ENCODE data around the gene SIGLEC5.

SIGLEC5 gene

DNA sequence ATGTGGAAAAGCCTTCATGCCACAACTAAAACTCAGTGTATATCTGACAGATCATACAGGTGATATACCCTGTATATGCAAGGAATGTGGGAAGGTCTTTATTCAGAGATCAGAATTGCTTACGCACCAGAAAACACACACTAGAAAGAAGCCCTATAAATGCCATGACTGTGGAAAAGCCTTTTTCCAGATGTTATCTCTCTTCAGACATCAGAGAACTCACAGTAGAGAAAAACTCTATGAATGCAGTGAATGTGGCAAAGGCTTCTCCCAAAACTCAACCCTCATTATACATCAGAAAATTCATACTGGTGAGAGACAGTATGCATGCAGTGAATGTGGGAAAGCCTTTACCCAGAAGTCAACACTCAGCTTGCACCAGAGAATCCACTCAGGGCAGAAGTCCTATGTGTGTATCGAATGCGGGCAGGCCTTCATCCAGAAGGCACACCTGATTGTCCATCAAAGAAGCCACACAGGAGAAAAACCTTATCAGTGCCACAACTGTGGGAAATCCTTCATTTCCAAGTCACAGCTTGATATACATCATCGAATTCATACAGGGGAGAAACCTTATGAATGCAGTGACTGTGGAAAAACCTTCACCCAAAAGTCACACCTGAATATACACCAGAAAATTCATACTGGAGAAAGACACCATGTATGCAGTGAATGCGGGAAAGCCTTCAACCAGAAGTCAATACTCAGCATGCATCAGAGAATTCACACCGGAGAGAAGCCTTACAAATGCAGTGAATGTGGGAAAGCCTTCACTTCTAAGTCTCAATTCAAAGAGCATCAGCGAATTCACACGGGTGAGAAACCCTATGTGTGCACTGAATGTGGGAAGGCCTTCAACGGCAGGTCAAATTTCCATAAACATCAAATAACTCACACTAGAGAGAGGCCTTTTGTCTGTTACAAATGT, 42.7 kb downstream of the SIGLEC5 start:
- DNase-seq = no peak

DNA sequence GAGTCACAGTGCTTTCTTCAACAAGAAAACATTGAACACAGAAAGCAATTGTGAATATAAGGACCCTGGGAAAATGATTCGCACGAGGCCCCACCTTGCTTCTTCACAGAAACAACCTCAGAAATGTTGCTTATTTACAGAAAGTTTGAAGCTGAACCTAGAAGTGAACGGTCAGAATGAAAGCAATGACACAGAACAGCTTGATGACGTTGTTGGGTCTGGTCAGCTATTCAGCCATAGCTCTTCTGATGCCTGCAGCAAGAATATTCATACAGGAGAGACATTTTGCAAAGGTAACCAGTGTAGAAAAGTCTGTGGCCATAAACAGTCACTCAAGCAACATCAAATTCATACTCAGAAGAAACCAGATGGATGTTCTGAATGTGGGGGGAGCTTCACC, 43.4 kb downstream of the SIGLEC5 start:
- DNase-seq = no peak

DNA sequence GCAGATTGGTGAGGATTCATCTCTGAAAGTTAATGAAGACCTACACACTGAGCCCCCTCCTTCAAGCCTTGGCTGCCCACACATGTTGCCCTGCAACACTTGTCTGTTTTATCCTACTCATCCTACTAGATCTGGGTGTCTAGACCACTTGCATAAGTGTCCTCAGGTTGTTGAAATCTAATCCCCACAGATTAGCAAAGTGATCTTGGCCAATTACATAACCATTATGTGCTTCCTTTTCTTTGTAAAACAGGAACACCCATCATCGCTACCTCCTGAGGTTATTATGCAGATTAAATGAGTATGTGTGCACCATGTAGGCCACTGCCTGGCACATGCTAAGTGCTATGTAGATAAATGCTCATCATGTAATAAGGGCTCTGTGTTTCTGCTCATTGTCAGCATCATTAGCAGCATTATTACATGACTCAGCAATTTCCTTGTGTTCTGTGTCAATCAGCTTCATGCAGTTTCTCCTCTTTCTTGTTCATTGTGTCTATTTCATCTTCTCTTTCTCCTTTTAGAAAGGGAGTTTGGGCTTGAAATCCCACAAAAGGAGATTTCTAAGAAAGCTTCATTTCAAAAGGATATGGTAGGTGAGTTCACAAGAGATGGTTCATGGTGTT, 44.0 kb downstream of the SIGLEC5 start:
- no peak for DNase-seq

- no peak for DNase-seq
These were observed 53.4 kb downstream of the SIGLEC5 start for GRCh38 chr19:51576850-51577249.

GRCh38 chr19:51573331-51573730, 56.9 kb downstream of the SIGLEC5 start:
- no peak for DNase-seq

- no peak for DNase-seq
These were observed 57.3 kb downstream of the SIGLEC5 start for GRCh38 chr19:51572908-51573307.

DNA sequence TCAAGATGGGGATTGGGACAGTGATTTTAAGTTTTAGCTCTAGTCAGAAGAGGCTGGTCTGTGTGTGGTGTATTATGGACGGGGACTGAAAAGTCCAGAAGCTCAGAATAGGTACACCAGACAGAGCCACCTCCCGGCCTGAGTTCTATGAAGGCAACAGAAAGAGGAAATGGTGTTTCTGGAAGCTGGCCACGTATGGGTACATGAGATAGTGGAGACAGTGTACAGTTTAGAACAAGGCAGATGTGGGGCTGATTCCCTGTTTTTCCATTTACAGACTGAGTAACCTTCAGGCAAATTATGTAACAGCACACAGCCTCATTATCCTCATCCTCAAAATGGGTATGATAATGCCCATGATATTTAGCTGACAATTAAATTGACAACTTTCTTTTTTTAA, 57.8 kb downstream of the SIGLEC5 start:
- no peak for DNase-seq

- no peak for DNase-seq
These were observed 58.6 kb downstream of the SIGLEC5 start for GRCh38 chr19:51571599-51571998.

GRCh38 chr19:51570962-51571575, 59.1 kb downstream of the SIGLEC5 start, which contains the start of gene ZNF175:
TSS of gene ZNF175 (plus strand) at chr19:51571283. CDS start at chr19:51573330, 2,047 bp downstream.
- DNase-seq = peak; percentile 92

DNA sequence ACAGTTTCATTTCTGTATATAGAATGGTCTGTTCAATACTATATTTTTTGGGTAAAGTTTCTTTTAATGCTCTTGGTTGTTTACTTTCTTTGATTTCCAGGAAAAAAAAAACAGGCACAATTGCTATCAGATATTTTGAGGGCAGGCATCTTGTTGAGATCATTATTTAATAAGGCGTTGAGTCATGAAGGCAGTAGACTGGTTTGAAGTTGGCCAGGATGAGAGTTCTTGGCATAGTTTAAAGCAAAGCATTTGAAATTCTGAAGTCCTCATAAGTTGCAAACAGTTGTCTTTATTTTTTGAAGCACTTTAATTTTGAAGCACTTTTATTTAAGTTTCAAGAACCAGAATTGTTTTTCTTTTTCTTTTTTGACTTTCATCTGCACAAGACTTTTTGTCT, 61.7 kb downstream of the SIGLEC5 start:
- DNase-seq = no peak

DNA sequence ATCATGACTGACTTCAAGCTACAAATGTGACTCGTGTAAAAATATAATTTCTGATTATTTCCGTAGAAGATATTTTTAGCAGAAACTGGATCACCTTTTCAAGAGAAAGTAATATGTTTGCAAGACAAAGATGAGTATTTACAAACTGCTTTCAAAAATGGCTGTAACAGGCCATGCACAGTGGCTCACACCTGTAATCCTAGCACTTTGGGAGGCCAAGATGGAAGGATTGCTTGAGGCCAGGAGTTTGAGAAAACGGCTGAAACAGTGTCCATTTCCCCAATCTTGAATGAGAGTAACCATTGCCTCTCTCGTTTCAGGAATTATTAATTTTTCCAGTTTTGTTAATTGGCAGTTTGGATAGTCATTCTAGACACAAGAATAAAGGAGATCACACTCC, 62.6 kb downstream of the SIGLEC5 start:
- no peak for DNase-seq

GRCh38 chr19:51566489-51567100, 63.6 kb downstream of the SIGLEC5 start:
- DNase-seq = no peak

DNA sequence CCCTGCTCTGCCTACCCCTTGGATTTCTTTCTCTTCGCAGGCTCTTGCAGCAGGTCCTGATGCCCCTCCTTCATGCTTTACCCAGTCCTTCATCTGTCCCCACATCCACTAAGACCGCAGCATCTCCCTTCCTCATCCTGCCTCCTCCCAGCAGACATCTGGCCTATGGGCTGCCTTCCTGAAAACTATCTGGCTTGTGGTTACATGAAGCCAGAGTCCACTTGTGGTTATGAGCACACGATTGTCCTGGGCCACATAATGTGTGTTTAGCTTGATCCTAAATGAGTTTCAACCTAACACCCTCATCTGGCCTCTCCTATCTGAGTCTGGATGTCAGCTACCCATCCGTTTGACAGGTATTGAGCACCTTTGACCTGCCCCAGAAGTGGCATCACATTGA, 64.6 kb downstream of the SIGLEC5 start:
- DNase-seq = no peak

DNA sequence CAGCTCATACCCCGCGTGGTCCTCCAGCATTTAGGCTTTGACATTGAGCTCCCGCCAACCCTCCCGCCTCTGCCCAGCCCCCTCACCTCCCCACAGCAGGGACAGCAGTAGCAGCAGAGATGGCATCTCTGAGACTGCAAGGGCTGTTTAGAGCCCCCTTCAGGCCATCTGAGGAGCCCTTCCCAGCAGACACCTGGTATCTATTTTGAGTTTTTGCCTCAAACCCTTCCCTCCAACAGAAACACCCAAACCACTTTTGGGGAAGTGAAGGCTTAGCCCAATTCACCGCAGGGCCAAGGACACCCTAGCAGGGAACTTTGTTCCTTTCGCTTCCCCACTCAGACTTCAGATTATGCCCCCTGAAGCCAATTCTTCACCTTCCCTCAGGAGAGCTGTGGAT, 65.4 kb downstream of the SIGLEC5 start:
- DNase-seq = no peak
